ENCODE data around the gene STUM.

STUM gene

GRCh38 chr1:226646026-226646869, 97.7 kb downstream of the STUM start:
- Histone ChIP-seq H3K4me1 (peaks cover 61% of the 10 kb centered on the region), H3K4me3 (no peak overlapping the region), H4K20me1 (peaks cover 45% of the 10 kb centered on the region), H3K36me3 (peaks cover 56% of the 10 kb centered on the region), H3K27me3 (no peaks in the 10 kb centered on the region), H3K9ac (0 out of 2 replicates have a peak overlapping the region, but pooled peaks have one; percentile 38), H3K27ac (peak overlapping the region; percentile 70), H3K9me3 (no peaks in the 10 kb centered on the region), H3K4me2 (peak overlapping the region; percentile 81)
- TF ChIP-seq Cebpa-rat (IDR thresholded peaks at IDR 0.05), result no peak

- Histone ChIP-seq H3K27me3 (no peaks in the 10 kb centered on the region), H3K9me3 (no peaks in the 10 kb centered on the region), H3K27ac (no peak overlapping the region), H3K4me2 (no peak overlapping the region; the same call in 1 of the 2 replicates), H3K4me1 (peaks cover 54% of the 10 kb centered on the region), H4K20me1 (peaks cover 45% of the 10 kb centered on the region), H3K36me3 (peaks cover 49% of the 10 kb centered on the region), H3K4me3 (no peak overlapping the region), H3K9ac (no peak overlapping the region)
- no peak for TF ChIP-seq Cebpa-rat (IDR thresholded peaks at IDR 0.05)
Observed at GRCh38 chr1:226646870-226647449, 98.4 kb downstream of the STUM start.

GRCh38 chr1:226647719-226648118, 99.2 kb downstream of the STUM start:
- no peak overlapping the region for H3K27ac ChIP-seq

GRCh38 chr1:226648421-226648820, 99.9 kb downstream of the STUM start:
- H3K4me3 ChIP-seq, result no peak overlapping the region

More at GRCh38 chr1:226647719-226648118, 99.2 kb downstream of the STUM start:
- Histone ChIP-seq H3K27me3 (no peaks in the 10 kb centered on the region), H3K9ac (no peak overlapping the region), H3K36me3 (peaks cover 44% of the 10 kb centered on the region), H4K20me1 (peaks cover 45% of the 10 kb centered on the region), H3K4me2 (no peak overlapping the region), H3K4me3 (no peak overlapping the region), H3K9me3 (no peaks in the 10 kb centered on the region), H3K4me1 (peaks cover 47% of the 10 kb centered on the region)
- no peak for TF ChIP-seq Cebpa-rat (IDR thresholded peaks at IDR 0.05)

GRCh38 chr1:226649244-226649643, 100.7 kb downstream of the STUM start:
- Histone ChIP-seq H3K9me3 (no peaks in the 10 kb centered on the region), H3K4me3 (no peak overlapping the region), H3K36me3 (peaks cover 44% of the 10 kb centered on the region), H3K27ac (no peak overlapping the region), H3K27me3 (no peaks in the 10 kb centered on the region), H3K4me1 (peaks cover 31% of the 10 kb centered on the region), H4K20me1 (peaks cover 37% of the 10 kb centered on the region), H3K9ac (no peak overlapping the region), H3K4me2 (no peak overlapping the region)
- no peak for TF ChIP-seq Cebpa-rat (IDR thresholded peaks at IDR 0.05)

More at GRCh38 chr1:226648421-226648820, 99.9 kb downstream of the STUM start:
- Histone ChIP-seq H3K27ac (no peak overlapping the region), H3K4me1 (peaks cover 40% of the 10 kb centered on the region), H3K27me3 (no peaks in the 10 kb centered on the region), H3K9me3 (no peaks in the 10 kb centered on the region), H4K20me1 (peaks cover 45% of the 10 kb centered on the region), H3K4me2 (no peak overlapping the region), H3K9ac (no peak overlapping the region), H3K36me3 (peaks cover 44% of the 10 kb centered on the region)
- no peak for TF ChIP-seq Cebpa-rat (IDR thresholded peaks at IDR 0.05)

- H3K27me3 ChIP-seq, result no peaks in the 10 kb centered on the region
- H3K4me3 ChIP-seq, result no peak overlapping the region
- H3K9me3 ChIP-seq, result no peaks in the 10 kb centered on the region
- H3K9ac ChIP-seq, result no peak overlapping the region
- peaks cover 26% of the 10 kb centered on the region for H3K4me1 ChIP-seq
- no peak for TF ChIP-seq Cebpa-rat (IDR thresholded peaks at IDR 0.05)
- no peak overlapping the region for H3K27ac ChIP-seq
- peaks cover 32% of the 10 kb centered on the region for H4K20me1 ChIP-seq
- peaks cover 44% of the 10 kb centered on the region for H3K36me3 ChIP-seq
- no peak overlapping the region; the same call in 1 of the 2 replicates for H3K4me2 ChIP-seq
Observed at GRCh38 chr1:226649780-226650179, 101.2 kb downstream of the STUM start.

GRCh38 chr1:226650236-226650841, 101.8 kb downstream of the STUM start:
- H3K27ac ChIP-seq, result 0 out of 2 replicates have a peak overlapping the region, but pooled peaks have one; percentile 6

GRCh38 chr1:226651041-226651731, 102.6 kb downstream of the STUM start:
- H3K36me3 ChIP-seq, result peaks cover 32% of the 10 kb centered on the region

More at GRCh38 chr1:226650236-226650841, 101.8 kb downstream of the STUM start:
- Histone ChIP-seq H3K4me2 (no peak overlapping the region; the same call in 1 of the 2 replicates), H3K36me3 (peaks cover 41% of the 10 kb centered on the region), H4K20me1 (peaks cover 26% of the 10 kb centered on the region), H3K9me3 (no peaks in the 10 kb centered on the region), H3K4me1 (peaks cover 20% of the 10 kb centered on the region), H3K4me3 (no peak overlapping the region), H3K27me3 (no peaks in the 10 kb centered on the region), H3K9ac (no peak overlapping the region)
- TF ChIP-seq Cebpa-rat (IDR thresholded peaks at IDR 0.05), result no peak

GRCh38 chr1:226651732-226652105, 103.2 kb downstream of the STUM start:
- H3K4me2 ChIP-seq, result no peak overlapping the region
- TF ChIP-seq Cebpa-rat (IDR thresholded peaks at IDR 0.05), result no peak
- no peak overlapping the region for H3K4me3 ChIP-seq
- peaks cover 27% of the 10 kb centered on the region for H3K36me3 ChIP-seq
- H3K27ac ChIP-seq, result no peak overlapping the region
- H4K20me1 ChIP-seq, result peaks cover 13% of the 10 kb centered on the region
- no peak overlapping the region for H3K9ac ChIP-seq
- H3K4me1 ChIP-seq, result peaks cover 7% of the 10 kb centered on the region; the same call in 1 of the 2 replicates
- H3K9me3 ChIP-seq, result no peaks in the 10 kb centered on the region
- H3K27me3 ChIP-seq, result no peaks in the 10 kb centered on the region

More at GRCh38 chr1:226651041-226651731, 102.6 kb downstream of the STUM start:
- no peak overlapping the region for H3K4me3 ChIP-seq
- peaks cover 12% of the 10 kb centered on the region for H3K4me1 ChIP-seq
- peaks cover 18% of the 10 kb centered on the region for H4K20me1 ChIP-seq
- no peaks in the 10 kb centered on the region for H3K9me3 ChIP-seq
- H3K9ac ChIP-seq, result no peak overlapping the region
- no peaks in the 10 kb centered on the region for H3K27me3 ChIP-seq
- no peak overlapping the region; the same call in 1 of the 2 replicates for H3K4me2 ChIP-seq
- H3K27ac ChIP-seq, result 0 out of 2 replicates have a peak overlapping the region, but pooled peaks have one; percentile 6
- no peak for TF ChIP-seq Cebpa-rat (IDR thresholded peaks at IDR 0.05)

Measured in BLaER1 (cell line).